Stimulated activated CD8-positive, alpha-beta memory T cell treated with anti-CD3 and anti-CD28 coated beads, Interleukin-15, amount 100 ng/mL, for 1 hour (primary cell): ENCODE data around the gene SRGAP3.
"Not testable (repeated sequence)": the region's sequence is repeated elsewhere in the genome, so short reads cannot be mapped to it uniquely, and the experiment has no call there.

Experiments used
- DNase-seq: peaks from one replicate; pipeline ENCODE4 v3.0.0-alpha.2; 2020; ENCODE audit warnings: low read depth

Gene SRGAP3

DNA sequence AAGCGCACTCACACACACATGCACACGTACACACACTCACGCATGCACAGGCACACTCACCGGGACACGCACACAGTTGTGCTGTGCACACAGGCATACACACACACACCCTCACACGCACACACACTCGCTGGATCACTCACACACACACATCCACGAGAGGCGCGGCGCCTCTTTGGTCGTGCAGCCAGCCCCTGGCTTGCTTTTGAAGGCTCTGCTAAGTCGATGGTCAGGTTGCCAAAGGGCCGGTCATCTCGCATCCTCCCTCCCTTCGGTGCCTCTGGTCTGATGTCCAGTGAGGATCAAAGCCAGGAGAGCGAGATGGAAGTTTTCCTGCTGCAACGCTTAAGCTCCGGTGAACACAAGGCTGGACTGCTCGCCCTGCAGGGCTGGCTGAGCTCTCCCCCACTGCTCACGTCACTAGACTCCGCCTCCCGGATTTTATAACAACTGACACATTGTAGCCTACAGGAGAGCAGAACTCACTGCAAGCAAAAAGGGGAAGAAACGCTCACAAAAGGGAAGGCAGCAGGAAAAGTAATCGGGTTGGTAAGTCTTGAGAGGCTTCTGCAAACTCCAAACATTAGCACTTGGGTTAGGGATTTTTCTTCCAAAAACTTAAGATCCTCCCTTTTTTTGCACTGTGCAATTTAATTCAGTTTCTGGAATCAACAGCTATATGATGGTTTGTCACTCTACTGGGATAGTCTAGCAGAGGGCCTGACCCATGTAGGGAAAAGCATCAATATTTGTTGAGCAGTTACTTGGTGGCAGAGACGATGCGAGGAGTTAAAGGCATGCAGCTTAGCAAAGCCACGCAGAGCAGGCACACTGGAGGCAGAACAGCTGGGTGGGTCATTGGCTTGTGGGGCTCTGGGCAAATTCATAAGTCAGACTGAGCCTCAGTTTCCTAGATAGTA lies at the start of gene SRGAP3:
TSS of gene SRGAP3 (minus strand) at position 374 of the 920 bp plus-strand sequence. CDS start 695 bp downstream, outside the sequence.
- DNase-seq: peak; percentile 60

DNA sequence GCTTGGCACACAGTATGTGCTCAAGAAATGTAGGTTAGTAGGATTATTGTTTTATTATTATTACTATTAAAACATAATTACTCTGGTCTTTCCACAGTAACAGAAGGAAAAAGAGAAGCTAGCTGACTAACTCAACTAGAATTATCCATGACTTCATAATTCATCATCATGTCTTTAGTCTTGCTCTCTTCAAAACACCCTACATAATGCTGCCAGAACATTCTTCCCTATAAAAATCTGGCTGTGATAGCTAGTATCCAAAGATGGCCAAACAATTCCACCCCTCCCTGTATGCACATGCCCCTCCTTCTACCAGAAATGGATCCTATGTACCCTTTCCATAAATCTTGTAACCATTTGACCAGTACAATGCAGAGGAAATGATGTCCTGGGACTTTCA lies 48.8 kb upstream of the SRGAP3 start:
- no peak for DNase-seq

DNA sequence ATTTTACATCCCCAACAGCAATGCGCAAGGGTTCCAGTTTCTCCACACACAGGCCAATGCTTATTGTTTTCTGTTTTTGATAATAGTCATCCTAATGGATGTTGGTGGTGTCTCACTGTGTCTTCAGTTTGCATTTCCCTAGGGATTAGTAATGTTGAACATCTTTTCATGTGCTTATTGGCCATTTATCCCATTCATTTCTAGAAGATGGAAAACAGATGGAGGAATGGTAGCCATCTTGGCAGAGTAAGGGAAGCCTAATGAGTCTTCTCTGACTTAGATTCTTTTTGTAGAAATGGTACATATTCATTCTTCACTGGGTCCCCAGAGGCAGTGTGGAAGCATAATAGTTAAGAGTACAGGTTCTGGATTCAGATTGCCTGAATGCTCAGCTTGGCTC lies 46.8 kb upstream of the SRGAP3 start:
- DNase-seq: no peak

DNA sequence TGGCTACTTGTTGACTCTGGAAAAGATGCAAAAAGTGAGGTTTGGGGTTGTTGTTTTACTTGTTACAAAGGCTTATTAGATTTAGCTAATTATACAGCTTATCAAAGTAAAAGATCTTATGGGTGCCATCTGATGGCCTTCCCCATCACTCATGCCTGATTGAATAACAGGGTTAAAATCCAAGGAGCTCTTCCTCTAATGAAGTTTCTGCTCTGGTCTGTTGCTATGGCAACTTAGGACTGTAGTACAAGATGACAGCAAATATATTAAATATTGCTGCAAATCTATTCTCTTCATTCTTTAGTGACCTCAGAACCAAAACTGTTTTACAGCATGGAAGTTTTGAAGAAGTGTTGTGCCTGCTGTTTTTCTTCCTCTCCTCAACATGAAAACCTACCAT lies 45.6 kb upstream of the SRGAP3 start:
- no peak for DNase-seq

DNA sequence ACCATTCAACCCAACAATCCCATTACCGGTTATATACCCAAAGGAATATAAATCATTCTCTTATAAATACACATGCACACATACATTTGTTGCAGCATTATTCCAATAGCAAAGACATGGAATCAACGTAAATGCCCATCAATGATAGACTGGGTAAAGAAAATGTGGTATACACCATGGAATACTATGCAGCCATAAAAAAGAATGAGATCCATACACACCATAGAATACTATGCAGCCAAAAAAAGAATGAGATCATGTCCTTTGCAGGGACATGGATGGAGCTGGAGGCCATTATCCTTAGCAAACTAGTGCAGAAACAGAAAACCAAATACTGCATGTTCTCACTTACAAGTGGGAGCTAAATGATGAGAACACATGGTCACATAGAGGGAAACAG lies 44.5 kb upstream of the SRGAP3 start:
- DNase-seq: not testable (repeated sequence)

DNA sequence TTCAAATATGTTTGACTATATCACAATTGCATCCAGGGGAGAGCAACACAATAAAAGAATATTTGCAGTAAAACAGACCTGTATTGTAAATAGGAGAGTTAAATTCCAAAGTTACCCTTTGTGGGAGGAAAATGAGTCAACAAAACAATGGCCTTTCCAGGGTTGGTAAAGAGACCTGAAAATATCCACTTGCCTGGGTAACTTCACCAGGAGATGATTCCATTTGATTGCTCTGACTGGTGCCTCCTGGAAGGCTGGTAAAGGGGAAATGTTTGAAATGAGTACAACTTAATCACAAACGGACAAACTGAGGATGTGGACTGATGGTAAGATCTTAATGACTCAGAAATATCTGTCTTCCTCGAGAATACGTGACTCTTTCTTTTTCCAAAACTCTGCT lies 43.6 kb upstream of the SRGAP3 start:
- no peak for DNase-seq

DNA sequence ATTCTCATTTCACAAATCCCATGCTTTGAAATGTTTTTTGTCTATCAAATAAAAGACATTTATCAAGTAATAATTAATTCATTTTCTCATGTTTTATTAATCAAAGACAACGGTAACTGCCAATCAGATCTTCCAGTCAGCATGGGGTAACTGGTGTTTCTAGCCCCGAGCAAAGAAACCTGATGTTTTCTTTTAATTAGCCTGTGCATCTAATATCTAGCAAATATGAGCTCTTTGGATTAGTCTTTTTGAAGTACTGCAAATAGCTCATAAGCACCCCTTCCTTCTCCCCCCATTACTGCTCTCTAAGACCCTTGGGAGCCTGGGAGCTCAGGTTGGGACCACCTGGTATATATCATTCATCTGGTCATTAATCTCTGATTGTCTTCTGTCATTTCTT lies 43.1 kb upstream of the SRGAP3 start:
- DNase-seq: no peak

DNA sequence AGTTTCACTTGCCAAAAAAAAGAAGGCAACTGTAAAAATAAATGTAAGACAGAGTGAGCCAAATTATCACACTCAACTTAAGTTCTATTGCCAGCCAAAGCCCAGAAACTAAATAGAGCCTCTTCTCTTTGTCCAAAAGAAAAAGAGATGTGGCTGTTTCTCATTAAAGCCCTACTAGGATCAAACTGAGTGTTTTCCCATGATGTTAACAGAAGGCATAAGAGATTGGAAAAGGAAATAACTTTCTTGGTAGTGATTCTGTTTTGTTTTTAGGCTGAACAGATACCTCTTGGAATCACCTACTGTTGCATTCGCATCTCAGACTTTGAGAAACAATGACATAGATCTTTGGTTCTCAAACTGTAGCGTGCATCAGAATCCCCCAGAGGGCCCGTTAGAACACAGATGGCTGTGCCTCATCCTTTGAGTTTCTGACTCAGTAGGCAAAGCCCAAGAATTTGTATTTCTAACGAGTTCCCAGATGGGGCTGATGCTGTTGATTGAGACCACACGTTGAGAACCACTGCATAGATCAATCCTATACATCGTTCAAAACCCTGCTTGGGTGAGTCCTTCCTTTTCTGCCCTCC lies 42.5 kb upstream of the SRGAP3 start:
- DNase-seq: no peak

DNA sequence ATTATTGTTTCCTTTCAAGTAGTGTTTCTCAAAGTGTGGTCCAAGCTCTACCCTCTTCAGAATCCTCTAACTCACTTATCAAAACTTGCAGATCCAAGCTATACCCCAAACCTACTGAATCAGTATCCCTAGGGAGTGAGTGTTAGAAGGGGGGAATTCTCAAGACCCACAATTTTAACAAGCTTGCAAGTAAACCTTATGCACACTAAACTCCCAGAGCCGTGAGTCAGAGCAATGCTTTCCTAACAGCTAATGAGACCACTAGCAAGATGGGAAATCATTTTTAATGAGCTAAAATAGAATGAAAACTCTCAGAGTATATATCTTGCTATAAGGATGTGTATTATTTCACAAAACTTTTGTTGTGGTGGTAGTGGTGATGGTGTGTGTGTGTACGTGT lies 41.1 kb upstream of the SRGAP3 start:
- DNase-seq: no peak

DNA sequence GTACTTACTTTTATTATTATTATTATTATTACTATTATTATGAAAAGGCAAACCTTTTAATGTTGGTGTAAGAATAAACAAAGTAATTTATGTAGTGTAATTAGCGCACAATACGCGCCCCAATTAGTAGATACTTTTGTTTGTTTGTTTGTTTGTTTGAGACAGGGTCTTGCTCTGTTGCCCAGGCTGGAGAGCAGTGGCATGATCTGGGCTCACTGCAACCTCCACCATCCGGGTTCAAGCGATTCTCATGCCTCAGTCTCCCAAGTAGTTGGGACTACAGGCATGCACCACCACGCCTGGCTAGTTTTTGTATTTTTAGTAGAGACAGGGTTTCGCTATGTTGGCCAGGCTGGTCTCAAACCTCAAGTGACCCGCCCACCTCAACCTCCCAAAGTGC lies 32.1 kb upstream of the SRGAP3 start:
- DNase-seq: not testable (repeated sequence)

DNA sequence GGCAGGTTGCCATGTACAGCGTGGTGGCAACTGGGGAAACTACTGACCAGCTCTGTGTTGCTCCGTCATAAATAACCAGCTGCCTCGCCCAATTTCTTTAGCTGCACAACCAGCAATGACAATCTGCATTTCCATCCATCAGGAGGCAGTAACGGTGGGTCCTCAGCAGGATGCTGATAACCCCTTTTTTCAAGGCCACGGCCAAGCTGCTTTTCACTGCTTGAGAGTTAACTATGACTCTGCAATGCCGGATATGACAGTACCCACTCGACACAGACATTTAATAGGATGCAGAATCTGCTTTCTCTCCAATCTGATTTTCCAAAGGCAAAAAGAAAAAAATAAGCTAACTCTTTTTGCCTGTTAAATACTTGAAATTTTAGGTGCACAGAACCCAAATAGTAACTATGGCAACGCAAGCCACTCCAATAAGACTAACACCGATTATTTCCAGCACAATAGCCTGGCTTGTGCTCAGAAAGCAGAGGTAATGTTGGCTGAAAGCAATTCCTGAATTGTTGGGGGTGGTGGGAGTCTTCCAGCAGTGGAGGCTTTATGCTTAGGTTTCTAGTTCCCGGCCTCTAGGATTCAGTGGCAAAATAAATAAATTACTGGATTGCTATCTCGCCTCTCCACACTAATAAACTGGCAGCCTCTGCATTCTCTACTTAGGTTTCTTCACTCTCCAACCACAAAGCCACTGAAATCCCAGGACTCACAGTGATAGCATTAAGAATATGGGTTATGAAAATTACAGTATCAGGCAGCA lies 31.2 kb upstream of the SRGAP3 start:
- DNase-seq: no peak

DNA sequence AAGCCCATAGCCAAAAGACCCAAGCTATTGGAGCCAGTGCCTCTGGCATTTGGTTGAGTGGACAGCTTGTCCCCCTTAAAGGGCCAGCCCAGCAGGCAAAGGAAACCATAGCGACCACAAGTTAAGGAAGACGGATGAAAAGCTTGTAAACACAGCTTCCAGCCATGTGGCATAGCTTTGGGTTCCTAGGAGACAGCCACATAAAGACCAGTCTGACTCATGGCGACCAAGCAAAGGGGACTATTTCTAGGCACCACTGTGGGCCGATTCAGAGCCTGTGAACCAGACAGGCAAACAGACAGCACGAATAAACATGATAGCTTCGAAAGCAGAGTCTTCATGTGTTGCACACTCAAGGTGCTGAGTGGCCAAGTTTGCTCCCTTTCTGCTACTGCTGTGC lies 30.5 kb upstream of the SRGAP3 start:
- no peak for DNase-seq

DNA sequence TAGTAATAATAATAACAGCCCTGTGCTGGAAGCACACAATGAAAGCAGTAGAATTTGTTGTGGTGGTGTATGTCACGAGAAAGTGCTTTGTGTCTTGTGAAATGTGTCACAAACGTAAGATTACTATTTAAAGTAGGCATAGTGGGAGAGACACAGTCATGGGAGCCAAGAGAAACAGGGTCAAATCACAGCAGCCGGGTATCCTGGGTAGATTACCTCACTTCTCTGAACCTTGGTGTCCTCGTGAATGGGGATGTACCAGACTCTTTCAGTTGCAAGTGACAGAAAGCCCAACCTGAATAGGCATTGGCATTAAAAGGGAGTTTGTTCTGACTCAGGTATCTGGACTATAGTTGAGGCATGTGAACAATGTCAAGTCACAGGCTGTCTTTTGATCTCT lies 29.1 kb upstream of the SRGAP3 start:
- no peak for DNase-seq

DNA sequence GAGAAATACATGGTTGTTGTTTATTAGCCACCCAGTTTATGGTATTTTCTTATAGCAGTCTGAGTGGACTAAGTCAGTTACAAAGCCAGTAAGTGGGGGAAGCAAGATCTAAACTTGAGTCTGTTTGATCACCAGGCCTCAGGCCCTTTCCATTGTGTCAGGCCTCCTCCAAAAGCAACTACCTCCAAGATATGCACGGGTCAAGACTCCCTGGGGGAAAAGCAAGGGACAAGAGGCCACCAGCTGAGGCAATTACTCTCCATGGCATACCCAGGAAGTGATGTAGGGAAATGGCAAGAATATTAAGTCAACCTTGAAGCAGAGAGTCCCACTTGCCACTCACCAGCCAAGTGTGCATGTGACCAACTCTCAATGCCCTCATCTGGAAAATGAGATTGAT lies 28.6 kb upstream of the SRGAP3 start:
- no peak for DNase-seq

DNA sequence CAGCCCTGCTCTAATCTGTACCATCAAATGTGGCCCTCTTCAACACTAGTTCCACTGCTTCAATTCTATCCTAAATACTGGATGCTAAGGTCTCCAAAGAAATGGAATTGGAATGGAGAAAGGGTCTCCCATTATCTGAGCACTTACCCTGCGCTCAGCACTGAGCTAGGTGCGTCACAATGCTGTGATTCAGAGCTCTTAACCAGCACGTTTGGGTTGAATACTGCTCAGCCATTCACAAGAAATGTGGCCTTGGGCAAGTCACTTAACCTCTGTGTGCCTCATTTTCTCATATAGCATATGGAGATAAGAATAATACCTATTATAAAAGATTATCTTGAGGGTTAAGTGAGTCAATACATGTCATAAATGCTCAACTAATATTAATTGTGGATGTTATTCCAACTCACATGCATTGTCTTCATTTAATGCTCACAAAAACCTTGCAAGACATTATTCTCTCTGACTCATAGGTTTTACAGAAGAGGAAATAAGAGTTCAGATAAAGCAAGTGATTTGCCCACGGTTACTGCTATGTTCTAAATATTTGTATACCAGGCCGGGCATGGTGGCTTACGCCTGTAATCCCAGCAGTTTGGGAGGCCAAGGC lies 27.4 kb upstream of the SRGAP3 start:
- DNase-seq: no peak

DNA sequence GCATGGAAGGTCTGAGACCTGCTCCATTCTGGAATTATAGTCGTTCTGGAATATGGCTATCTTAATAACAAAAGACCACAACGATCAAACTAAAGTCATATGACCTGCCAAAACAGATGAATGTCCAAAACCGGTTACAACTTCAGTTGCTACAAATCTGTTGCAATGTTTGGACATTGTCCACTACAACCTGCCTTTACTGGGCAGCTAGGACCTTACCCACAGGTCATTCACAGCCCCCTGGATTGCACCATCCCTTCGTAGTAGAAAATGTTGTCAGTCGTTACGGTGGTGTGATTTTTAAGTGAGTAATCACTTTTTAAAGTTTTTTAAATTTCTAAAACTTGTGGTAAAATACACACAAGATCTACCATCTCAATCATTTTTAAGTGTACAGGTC lies 22.5 kb upstream of the SRGAP3 start:
- no peak for DNase-seq

DNA sequence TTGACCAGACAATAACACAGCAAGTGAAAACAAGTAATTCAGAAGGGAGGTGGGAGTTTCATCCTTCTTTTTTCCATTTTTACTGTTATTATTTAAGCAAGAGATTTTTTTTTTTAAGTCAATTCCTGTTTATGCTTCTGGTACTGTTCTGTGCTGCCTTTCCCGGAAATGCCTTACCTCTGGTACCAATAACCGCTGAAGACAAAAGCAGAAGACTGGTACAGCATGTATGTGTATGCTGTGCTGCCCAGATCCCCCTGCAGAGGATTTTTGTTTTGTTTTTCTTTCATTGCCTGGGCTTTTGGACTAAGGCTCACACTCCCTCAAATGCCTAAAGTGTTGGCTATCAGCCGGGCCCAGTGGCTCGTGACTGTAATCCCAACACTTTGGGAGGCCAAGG lies 21.3 kb upstream of the SRGAP3 start:
- no peak for DNase-seq

DNA sequence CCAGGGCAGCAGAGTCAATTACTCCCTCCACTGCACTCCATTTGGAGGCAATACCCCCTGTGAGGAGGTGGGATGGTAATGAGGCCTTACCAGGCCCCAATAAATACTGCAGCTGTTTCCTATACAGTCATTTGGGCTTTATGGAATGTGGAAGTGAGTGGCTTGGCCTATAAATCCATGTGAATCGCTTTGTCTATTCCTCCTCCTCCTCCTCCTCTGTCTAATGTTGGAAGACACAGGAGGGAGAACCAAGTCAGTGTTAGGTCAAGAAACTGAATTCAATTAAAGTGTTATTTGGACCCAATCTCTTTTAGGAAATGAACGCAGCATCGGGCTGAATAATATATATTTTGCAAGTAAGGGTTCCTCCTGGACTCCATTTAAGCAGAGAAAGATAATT lies 17.3 kb upstream of the SRGAP3 start:
- no peak for DNase-seq

DNA sequence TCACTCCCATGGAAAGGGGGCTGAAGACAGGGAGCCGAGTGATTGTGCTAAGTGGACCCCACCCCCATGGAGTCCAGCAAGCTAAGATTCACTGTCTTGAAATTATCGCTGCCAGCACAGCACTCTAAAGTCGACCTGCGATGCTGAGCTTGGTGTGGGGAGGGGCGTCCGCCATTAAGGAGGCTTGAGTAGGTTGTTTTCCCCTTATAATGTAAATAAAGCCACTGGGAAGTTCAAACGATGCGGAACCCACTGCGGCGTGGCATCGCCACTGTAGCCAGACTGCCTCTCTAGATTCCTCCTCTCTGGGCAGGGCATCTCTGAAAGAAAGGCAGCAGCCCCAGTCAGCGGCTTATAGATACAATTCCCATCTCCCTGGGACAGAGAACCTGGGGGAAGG lies 10.9 kb upstream of the SRGAP3 start:
- DNase-seq: no peak

DNA sequence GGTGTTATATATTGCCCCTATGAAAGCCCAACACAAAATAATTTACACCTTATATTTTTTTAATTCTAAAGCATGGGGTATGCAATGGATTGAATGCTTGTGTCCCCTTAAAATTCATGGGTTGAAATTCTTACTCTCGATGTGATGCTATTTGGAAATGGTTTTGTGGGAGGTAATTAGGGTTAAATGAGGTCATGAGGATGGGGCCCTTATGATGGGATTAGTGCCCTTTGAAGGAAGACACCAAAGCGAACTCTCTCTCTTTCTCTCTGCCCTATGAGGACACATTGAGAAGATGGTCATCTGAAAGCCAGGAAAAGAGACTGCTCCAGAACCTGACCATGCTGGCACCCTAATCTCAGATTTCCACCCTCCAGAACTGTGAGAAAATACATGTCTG lies 7.6 kb upstream of the SRGAP3 start:
- no peak for DNase-seq

DNA sequence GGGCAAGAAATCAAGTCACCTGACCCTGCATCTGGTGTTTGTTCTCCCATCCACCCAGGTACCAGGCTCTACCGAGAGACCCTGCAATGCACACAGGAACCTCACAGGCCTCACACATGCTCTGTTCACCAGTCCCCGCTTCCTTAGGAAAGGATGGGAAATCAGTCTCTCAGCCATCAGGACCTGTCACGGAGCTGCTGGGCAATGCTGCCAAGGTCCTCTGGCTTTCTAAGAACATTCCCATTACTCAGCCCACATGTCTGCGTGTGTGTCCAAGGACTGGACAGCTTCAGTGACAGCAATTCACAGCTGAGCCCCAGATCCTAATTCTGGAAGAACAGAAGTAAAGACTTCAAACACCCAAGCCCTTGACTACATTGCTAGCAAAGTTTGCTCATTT lies 6.5 kb upstream of the SRGAP3 start:
- DNase-seq: no peak

DNA sequence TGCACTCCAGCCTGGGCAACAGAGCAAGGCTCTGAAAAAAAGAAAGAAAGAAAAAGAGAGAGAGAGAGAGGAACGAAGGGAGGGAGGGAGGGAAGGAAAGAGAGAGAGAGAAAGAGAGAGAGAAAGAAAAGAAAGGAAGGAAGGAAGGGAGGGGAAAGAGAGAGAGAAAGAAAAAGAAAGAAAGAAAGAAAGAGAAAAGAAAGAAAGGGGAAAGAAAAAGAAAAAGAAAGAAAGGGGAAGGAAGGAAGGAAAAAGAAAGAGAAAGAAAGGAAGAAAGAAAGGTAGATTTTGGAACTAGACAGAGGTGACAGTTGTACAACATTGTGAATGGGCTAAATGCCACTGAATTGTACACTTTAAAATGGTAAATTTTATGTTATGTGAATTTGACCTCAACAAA lies 5.3 kb upstream of the SRGAP3 start:
- no peak for DNase-seq

DNA sequence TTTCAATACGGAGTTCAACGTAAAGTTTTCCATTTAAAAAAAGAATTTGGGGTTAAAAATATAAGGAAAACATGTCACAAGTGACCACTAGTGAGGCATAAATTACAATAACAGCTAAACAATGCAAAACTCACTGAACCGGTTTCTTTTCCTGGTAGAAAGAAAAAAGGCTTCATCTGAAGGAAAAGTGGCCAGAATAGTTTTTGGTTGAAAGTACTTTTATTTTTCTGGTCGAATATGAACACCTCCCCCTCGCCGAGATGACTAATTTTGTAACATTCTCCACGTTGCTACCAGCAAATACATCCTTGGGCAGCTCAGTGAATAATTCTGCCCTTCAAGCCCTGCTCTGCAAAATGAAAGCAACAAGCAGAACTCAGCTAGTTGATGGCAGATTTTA lies 3.9 kb upstream of the SRGAP3 start:
- DNase-seq: no peak
